ENCODE results near the gene C6orf141.
"Not testable (repeated sequence)": the region's sequence is repeated elsewhere in the genome, so short reads cannot be mapped to it uniquely, and the experiment has no call there.

The C6orf141 gene

GRCh38 chr6:49579649-49580048, 29.2 kb downstream of the C6orf141 start:
- DNase-seq (ENCODE audit: low spot score): no peak

GRCh38 chr6:49582529-49582928, 32.1 kb downstream of the C6orf141 start:
- no peak for DNase-seq (ENCODE audit: low spot score)

GRCh38 chr6:49587262-49587661, 36.8 kb downstream of the C6orf141 start:
- not testable (repeated sequence) for DNase-seq (ENCODE audit: low spot score)
